WTC11 (cell line): Measurements from ENCODE around the gene FHL5. TPM values are rescaled to one million over a fixed set of nuclear protein-coding genes. Genes with fewer than 3 reads are reported as not detected.

Experiments
- ATAC-seq: fragments of 200-7000 bp; cut with Tn5 transposase; 2 replicates; pipeline ENCODE4 v1.10.0; 2021; ENCODE audit warnings: mild to moderate bottlenecking, moderate library complexity
- CTCF ChIA-PET: fragments of 300-600 bp; sonication (Branson Sonifier 250); formaldehyde crosslinking; loops from one replicate; lab custom pipeline; 2021; ENCODE audit warnings: antibody characterized with exemption; lab: Charles Lee
- POLR2A ChIA-PET: fragments of 350-600 bp; sonication (Branson Sonifier 250); formaldehyde crosslinking; loops from one replicate; lab custom pipeline; 2021; ENCODE audit warnings: antibody characterized with exemption; lab: Charles Lee
- DNase-seq: peaks from one replicate; pipeline ENCODE4 v3.0.0; 2021; ENCODE audit warnings: low spot score
- H3K27ac Mint-ChIP-seq: 2 replicates; pipeline ENCODE4 v1.8.0; 2021; ENCODE audit warnings: mixed read lengths
- H3K27me3 Mint-ChIP-seq: 2 replicates; pipeline ENCODE4 v1.8.0; 2021; ENCODE audit warnings: low read depth, mild to moderate bottlenecking, moderate library complexity, mixed read lengths
- H3K36me3 Mint-ChIP-seq: 2 replicates; pipeline ENCODE4 v1.8.0; 2021; ENCODE audit warnings: mixed read lengths
- H3K4me1 Mint-ChIP-seq: 2 replicates; pipeline ENCODE4 v1.8.0; 2022; ENCODE audit warnings: mixed read lengths
- H3K4me3 Mint-ChIP-seq: 2 replicates; pipeline ENCODE4 v1.8.0; 2021; ENCODE audit warnings: mild to moderate bottlenecking, moderate library complexity, mixed read lengths
- H3K9me3 Mint-ChIP-seq: 2 replicates; pipeline ENCODE4 v1.8.0; 2021; ENCODE audit warnings: mixed read lengths
- EMX1 ChIP-seq: fragments of 250-450 bp; sonication (Bioruptor Pico); IDR thresholded peaks from 2 replicates; pipeline ENCODE4 v1.8.0; 2021; ENCODE audit warnings: mild to moderate bottlenecking
- KAT7 ChIP-seq: sonication (generic); formaldehyde crosslinking; IDR thresholded peaks from 2 replicates; pipeline ENCODE4 v1.8.1; 2023; ENCODE audit warnings: missing genetic modification reagents, mild to moderate bottlenecking, borderline replicate concordance
- MXD4 ChIP-seq: fragments of 250-450 bp; sonication (Bioruptor Pico); IDR thresholded peaks from 2 replicates; pipeline ENCODE4 v1.8.0; 2021; ENCODE audit warnings: mild to moderate bottlenecking, moderate library complexity, borderline replicate concordance
- MYBL2 ChIP-seq: sonication (generic); formaldehyde crosslinking; IDR thresholded peaks from 2 replicates; pipeline ENCODE4 v1.8.1; 2023; ENCODE audit warnings: mild to moderate bottlenecking, moderate library complexity, missing genetic modification reagents
- NFE2L1 ChIP-seq: sonication (generic); formaldehyde crosslinking; IDR thresholded peaks from 2 replicates; pipeline ENCODE4 v1.8.1; 2023; ENCODE audit warnings: missing genetic modification reagents
- RELA ChIP-seq: sonication (generic); formaldehyde crosslinking; IDR thresholded peaks from 2 replicates; pipeline ENCODE4 v1.8.1; 2022; ENCODE audit warnings: missing genetic modification reagents, mild to moderate bottlenecking, borderline replicate concordance
- SP1 ChIP-seq: sonication (generic); formaldehyde crosslinking; conservative IDR thresholded peaks from 2 replicates; pipeline ENCODE4 v1.8.1; 2022; ENCODE audit warnings: missing genetic modification reagents
- ZNF121 ChIP-seq: sonication (generic); formaldehyde crosslinking; IDR thresholded peaks from 2 replicates; pipeline ENCODE4 v1.8.0; 2023; ENCODE audit warnings: missing genetic modification reagents
- ZNF219 ChIP-seq: sonication (generic); formaldehyde crosslinking; IDR thresholded peaks from 2 replicates; pipeline ENCODE4 v1.8.0; 2023; ENCODE audit warnings: missing genetic modification reagents, mild to moderate bottlenecking, borderline replicate concordance
- ZNF232 ChIP-seq: sonication (generic); formaldehyde crosslinking; IDR thresholded peaks from 2 replicates; pipeline ENCODE4 v1.8.0; 2022; ENCODE audit warnings: mild to moderate bottlenecking, missing genetic modification reagents
- ZNF263 ChIP-seq: sonication (generic); formaldehyde crosslinking; IDR thresholded peaks from 2 replicates; pipeline ENCODE4 v1.8.1; 2022; ENCODE audit warnings: low read depth, mild to moderate bottlenecking, moderate library complexity, missing genetic modification reagents
- total RNA-seq: library from RNA; stranded (reverse); gene quantifications from 3 replicates; pipeline ENCODE4 v1.2.3, GENCODE V29; 2021
- TF ChIP-seq, protein P1 (sequence below): sonication (generic); formaldehyde crosslinking; IDR thresholded peaks from 2 replicates; pipeline ENCODE4 v1.8.1; 2023; ENCODE audit warnings: mild to moderate bottlenecking, missing genetic modification reagents, moderate library complexity
- TF ChIP-seq, protein P2 (sequence below): fragments of 250-450 bp; sonication (Bioruptor Pico); IDR thresholded peaks from 2 replicates; pipeline ENCODE4 v1.9.0; 2021; ENCODE audit warnings: moderate library complexity, mild to moderate bottlenecking, inconsistent platforms, borderline replicate concordance
- TF ChIP-seq, protein P3 (sequence below): sonication (generic); formaldehyde crosslinking; IDR thresholded peaks from 2 replicates; pipeline ENCODE4 v1.8.0; 2023; ENCODE audit warnings: mild to moderate bottlenecking, missing genetic modification reagents
- TF ChIP-seq, protein P4 (sequence below): sonication (generic); formaldehyde crosslinking; IDR thresholded peaks from 2 replicates; pipeline ENCODE4 v1.8.1; 2022; ENCODE audit warnings: mild to moderate bottlenecking, moderate library complexity, missing genetic modification reagents
- TF ChIP-seq, protein P5 (sequence below): sonication (generic); formaldehyde crosslinking; IDR thresholded peaks from 2 replicates; pipeline ENCODE4 v1.8.0; 2022; ENCODE audit warnings: mild to moderate bottlenecking, missing genetic modification reagents
- TF ChIP-seq, protein P6 (sequence below): sonication (generic); formaldehyde crosslinking; IDR thresholded peaks from 2 replicates; pipeline ENCODE4 v1.8.1; 2022; ENCODE audit warnings: mild to moderate bottlenecking, missing genetic modification reagents, moderate library complexity, borderline replicate concordance
- TF ChIP-seq, protein P7 (sequence below): sonication (generic); formaldehyde crosslinking; IDR thresholded peaks from 2 replicates; pipeline ENCODE4 v1.8.1; 2023; ENCODE audit warnings: mild to moderate bottlenecking, missing genetic modification reagents, borderline replicate concordance
- TF ChIP-seq, protein P8 (sequence below): fragments of 250-450 bp; sonication (Bioruptor Pico); conservative IDR thresholded peaks from 2 replicates; pipeline ENCODE4 v1.9.0; 2021; ENCODE audit warnings: mild to moderate bottlenecking
- TF ChIP-seq, protein P9 (sequence below): fragments of 250-450 bp; sonication (Bioruptor Pico); IDR thresholded peaks from 2 replicates; pipeline ENCODE4 v1.9.0; 2021; ENCODE audit warnings: mild to moderate bottlenecking

FHL5 gene
- total RNA-seq, 1 experiment from 2014 or later = not detected

DNA sequence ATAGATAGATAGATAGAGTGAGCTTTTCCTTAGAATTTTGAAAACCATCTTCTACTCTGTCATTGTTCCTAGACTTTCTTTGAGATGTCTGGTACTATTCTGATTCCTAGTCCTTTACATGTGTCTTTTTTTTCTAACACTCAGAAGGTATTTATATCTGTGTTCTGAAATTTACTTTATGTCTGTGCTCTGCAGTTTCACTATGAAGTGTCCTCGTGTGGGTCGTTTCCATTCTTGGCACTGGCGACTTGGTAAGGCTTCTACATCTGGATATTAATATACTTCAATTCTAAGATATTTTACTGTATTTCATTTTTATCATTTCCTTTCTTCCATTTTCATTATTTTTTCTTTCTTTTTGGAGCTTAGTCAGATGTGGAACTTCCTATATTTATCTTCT lies 87.0 kb downstream of the FHL5 start:
- DNase-seq (no peak), ATAC-seq (no peak)
- CTCF ChIA-PET = no interaction called here
- Mint-ChIP-seq H3K4me1 (no peaks in the 10 kb centered on the region), H3K27ac (no peak overlapping the region), H3K36me3 (no peaks in the 10 kb centered on the region), H3K9me3 (no peaks in the 10 kb centered on the region), H3K27me3 (no peaks in the 10 kb centered on the region; the same call in 1 of the 2 replicates), H3K4me3 (no peak overlapping the region)
- TF ChIP-seq, protein P1, sequence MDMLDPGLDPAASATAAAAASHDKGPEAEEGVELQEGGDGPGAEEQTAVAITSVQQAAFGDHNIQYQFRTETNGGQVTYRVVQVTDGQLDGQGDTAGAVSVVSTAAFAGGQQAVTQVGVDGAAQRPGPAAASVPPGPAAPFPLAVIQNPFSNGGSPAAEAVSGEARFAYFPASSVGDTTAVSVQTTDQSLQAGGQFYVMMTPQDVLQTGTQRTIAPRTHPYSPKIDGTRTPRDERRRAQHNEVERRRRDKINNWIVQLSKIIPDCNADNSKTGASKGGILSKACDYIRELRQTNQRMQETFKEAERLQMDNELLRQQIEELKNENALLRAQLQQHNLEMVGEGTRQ = no peak
- TF ChIP-seq, protein P2, sequence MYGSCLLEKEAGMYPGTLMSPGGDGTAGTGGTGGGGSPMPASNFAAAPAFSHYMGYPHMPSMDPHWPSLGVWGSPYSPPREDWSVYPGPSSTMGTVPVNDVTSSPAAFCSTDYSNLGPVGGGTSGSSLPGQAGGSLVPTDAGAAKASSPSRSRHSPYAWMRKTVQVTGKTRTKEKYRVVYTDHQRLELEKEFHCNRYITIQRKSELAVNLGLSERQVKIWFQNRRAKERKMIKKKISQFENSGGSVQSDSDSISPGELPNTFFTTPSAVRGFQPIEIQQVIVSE (CRISPR knock-in tag) = no peak
- TF ChIP-seq ZNF263 (CRISPR knock-in tag) (no peak), SP1 (CRISPR knock-in tag) (no peak), ZNF232 (CRISPR knock-in tag) (no peak), MXD4 (CRISPR knock-in tag) (no peak), NFE2L1 (CRISPR knock-in tag) (no peak), ZNF121 (CRISPR knock-in tag) (no peak), ZNF219 (no peak), EMX1 (CRISPR knock-in tag) (no peak), MYBL2 (no peak), KAT7 (no peak), RELA (CRISPR knock-in tag) (no peak)
- TF ChIP-seq, protein P3, sequence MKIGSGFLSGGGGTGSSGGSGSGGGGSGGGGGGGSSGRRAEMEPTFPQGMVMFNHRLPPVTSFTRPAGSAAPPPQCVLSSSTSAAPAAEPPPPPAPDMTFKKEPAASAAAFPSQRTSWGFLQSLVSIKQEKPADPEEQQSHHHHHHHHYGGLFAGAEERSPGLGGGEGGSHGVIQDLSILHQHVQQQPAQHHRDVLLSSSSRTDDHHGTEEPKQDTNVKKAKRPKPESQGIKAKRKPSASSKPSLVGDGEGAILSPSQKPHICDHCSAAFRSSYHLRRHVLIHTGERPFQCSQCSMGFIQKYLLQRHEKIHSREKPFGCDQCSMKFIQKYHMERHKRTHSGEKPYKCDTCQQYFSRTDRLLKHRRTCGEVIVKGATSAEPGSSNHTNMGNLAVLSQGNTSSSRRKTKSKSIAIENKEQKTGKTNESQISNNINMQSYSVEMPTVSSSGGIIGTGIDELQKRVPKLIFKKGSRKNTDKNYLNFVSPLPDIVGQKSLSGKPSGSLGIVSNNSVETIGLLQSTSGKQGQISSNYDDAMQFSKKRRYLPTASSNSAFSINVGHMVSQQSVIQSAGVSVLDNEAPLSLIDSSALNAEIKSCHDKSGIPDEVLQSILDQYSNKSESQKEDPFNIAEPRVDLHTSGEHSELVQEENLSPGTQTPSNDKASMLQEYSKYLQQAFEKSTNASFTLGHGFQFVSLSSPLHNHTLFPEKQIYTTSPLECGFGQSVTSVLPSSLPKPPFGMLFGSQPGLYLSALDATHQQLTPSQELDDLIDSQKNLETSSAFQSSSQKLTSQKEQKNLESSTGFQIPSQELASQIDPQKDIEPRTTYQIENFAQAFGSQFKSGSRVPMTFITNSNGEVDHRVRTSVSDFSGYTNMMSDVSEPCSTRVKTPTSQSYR (CRISPR knock-in tag) = no peak
- TF ChIP-seq, protein P4, sequence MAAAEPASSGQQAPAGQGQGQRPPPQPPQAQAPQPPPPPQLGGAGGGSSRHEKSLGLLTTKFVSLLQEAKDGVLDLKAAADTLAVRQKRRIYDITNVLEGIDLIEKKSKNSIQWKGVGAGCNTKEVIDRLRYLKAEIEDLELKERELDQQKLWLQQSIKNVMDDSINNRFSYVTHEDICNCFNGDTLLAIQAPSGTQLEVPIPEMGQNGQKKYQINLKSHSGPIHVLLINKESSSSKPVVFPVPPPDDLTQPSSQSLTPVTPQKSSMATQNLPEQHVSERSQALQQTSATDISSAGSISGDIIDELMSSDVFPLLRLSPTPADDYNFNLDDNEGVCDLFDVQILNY = no peak
- TF ChIP-seq, protein P5, sequence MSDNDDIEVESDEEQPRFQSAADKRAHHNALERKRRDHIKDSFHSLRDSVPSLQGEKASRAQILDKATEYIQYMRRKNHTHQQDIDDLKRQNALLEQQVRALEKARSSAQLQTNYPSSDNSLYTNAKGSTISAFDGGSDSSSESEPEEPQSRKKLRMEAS (CRISPR knock-in tag) = no peak
- TF ChIP-seq, protein P6, sequence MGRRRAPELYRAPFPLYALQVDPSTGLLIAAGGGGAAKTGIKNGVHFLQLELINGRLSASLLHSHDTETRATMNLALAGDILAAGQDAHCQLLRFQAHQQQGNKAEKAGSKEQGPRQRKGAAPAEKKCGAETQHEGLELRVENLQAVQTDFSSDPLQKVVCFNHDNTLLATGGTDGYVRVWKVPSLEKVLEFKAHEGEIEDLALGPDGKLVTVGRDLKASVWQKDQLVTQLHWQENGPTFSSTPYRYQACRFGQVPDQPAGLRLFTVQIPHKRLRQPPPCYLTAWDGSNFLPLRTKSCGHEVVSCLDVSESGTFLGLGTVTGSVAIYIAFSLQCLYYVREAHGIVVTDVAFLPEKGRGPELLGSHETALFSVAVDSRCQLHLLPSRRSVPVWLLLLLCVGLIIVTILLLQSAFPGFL (CRISPR knock-in tag) = no peak
- TF ChIP-seq, protein P7, sequence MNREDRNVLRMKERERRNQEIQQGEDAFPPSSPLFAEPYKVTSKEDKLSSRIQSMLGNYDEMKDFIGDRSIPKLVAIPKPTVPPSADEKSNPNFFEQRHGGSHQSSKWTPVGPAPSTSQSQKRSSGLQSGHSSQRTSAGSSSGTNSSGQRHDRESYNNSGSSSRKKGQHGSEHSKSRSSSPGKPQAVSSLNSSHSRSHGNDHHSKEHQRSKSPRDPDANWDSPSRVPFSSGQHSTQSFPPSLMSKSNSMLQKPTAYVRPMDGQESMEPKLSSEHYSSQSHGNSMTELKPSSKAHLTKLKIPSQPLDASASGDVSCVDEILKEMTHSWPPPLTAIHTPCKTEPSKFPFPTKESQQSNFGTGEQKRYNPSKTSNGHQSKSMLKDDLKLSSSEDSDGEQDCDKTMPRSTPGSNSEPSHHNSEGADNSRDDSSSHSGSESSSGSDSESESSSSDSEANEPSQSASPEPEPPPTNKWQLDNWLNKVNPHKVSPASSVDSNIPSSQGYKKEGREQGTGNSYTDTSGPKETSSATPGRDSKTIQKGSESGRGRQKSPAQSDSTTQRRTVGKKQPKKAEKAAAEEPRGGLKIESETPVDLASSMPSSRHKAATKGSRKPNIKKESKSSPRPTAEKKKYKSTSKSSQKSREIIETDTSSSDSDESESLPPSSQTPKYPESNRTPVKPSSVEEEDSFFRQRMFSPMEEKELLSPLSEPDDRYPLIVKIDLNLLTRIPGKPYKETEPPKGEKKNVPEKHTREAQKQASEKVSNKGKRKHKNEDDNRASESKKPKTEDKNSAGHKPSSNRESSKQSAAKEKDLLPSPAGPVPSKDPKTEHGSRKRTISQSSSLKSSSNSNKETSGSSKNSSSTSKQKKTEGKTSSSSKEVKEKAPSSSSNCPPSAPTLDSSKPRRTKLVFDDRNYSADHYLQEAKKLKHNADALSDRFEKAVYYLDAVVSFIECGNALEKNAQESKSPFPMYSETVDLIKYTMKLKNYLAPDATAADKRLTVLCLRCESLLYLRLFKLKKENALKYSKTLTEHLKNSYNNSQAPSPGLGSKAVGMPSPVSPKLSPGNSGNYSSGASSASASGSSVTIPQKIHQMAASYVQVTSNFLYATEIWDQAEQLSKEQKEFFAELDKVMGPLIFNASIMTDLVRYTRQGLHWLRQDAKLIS (CRISPR knock-in tag) = no peak
- TF ChIP-seq, protein P8, sequence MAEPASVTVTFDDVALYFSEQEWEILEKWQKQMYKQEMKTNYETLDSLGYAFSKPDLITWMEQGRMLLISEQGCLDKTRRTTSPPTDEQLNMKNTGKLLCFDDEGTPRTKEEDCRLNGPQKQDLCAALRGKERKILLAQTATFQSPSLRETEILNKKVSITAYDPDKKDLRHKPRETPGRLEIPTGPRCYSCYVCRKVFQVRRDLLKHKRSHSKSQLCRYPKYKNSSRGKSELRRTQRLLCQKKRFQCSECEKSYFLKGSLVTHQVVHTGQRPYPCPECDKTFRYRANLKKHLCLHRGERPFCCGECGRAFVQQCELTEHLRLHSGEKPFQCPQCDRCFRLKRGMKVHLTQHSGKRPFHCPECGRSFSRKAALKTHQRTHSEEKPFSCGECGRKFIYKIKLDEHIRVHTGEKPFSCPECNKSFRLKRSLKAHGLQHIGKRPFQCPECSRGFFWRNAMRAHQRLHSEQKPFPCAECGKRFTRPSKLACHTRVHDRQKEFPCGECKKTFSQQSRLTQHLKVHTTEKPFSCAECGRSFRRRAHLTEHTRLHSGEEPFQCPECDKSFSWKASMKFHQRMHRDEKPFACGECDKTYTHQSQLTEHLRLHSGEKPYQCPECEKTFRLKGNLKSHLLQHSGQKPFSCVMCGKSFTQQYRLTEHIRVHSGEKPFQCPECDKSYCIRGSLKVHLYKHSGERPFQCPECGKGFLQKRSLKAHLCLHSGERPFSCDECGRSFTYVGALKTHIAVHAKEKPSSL (CRISPR knock-in tag) = no peak
- TF ChIP-seq, protein P9, sequence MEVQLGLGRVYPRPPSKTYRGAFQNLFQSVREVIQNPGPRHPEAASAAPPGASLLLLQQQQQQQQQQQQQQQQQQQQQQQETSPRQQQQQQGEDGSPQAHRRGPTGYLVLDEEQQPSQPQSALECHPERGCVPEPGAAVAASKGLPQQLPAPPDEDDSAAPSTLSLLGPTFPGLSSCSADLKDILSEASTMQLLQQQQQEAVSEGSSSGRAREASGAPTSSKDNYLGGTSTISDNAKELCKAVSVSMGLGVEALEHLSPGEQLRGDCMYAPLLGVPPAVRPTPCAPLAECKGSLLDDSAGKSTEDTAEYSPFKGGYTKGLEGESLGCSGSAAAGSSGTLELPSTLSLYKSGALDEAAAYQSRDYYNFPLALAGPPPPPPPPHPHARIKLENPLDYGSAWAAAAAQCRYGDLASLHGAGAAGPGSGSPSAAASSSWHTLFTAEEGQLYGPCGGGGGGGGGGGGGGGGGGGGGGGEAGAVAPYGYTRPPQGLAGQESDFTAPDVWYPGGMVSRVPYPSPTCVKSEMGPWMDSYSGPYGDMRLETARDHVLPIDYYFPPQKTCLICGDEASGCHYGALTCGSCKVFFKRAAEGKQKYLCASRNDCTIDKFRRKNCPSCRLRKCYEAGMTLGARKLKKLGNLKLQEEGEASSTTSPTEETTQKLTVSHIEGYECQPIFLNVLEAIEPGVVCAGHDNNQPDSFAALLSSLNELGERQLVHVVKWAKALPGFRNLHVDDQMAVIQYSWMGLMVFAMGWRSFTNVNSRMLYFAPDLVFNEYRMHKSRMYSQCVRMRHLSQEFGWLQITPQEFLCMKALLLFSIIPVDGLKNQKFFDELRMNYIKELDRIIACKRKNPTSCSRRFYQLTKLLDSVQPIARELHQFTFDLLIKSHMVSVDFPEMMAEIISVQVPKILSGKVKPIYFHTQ (CRISPR knock-in tag) = no peak
- POLR2A ChIA-PET = no interaction called here
